ENCODE data around the gene SH3BP2.

GRCh38 chr4:2837904-2838496 is 45.1 kb downstream of the SH3BP2 start:
- TF ChIP-seq, protein P1, sequence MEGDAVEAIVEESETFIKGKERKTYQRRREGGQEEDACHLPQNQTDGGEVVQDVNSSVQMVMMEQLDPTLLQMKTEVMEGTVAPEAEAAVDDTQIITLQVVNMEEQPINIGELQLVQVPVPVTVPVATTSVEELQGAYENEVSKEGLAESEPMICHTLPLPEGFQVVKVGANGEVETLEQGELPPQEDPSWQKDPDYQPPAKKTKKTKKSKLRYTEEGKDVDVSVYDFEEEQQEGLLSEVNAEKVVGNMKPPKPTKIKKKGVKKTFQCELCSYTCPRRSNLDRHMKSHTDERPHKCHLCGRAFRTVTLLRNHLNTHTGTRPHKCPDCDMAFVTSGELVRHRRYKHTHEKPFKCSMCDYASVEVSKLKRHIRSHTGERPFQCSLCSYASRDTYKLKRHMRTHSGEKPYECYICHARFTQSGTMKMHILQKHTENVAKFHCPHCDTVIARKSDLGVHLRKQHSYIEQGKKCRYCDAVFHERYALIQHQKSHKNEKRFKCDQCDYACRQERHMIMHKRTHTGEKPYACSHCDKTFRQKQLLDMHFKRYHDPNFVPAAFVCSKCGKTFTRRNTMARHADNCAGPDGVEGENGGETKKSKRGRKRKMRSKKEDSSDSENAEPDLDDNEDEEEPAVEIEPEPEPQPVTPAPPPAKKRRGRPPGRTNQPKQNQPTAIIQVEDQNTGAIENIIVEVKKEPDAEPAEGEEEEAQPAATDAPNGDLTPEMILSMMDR (IDR thresholded peaks at IDR 0.05), result no peak
- TF ChIP-seq POLR2A (IDR thresholded peaks at IDR 0.05) (no peak), EP300 (IDR thresholded peaks at IDR 0.05) (no peak)

Measured in sigmoid colon (tissue), 4 donors.